ENCODE results near the gene IL7R.
"Not testable (repeated sequence)": the region's sequence is repeated elsewhere in the genome, so short reads cannot be mapped to it uniquely, and the experiment has no call there.

The IL7R gene

DNA sequence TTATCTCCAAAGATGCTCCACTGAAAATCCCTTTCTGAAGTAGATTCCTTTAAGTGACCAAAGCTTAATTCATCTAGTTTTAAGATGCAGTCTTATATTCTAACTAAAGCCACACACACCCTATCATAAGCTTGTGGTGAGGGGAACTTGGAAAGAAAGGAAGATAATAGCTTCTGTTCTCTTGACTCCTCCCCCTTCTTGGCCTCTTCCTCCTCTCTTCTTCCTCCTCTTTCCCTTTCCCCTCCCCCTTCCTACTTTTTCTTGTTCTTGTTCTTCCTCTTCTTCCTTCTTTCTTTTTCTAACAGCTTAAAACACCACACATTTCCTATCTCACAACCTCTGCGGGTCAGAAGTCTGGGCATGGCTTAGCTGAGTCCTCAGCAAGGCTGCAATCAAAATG lies 23.5 kb downstream of the IL7R start:
- Histone ChIP-seq H3K9me3 (replicated peaks in 1 of 11) (no peaks in the 10 kb centered on the region), H3K4me2 (peak overlapping the region; percentile 58 to 97 (median 89)), H3K4me1 (peaks cover 94 to 100% (median 98%) of the 10 kb centered on the region in 10 experiments), H3K9ac (peak overlapping the region in 5 of 11 experiments; percentile 5 to 83 (median 43); a peak in 6 of 22 replicates), H3K27ac (peak overlapping the region in 10 of 11 experiments; percentile 59 to 99 (median 94); a peak in 20 of 22 replicates), H3K36me3 (peaks cover 0 to 65% (median 46%) of the 10 kb centered on the region in 11 experiments; a peak in 18 of 22 replicates), H3K4me3 (no peak overlapping the region), H4K20me1 (peaks cover 0 to 14% (median 0%) of the 10 kb centered on the region in 11 experiments; a peak in 3 of 22 replicates), H3K27me3 (no peaks in the 10 kb centered on the region)
- no peak for TF ChIP-seq Cebpa-rat (IDR thresholded peaks at IDR 0.05)

DNA sequence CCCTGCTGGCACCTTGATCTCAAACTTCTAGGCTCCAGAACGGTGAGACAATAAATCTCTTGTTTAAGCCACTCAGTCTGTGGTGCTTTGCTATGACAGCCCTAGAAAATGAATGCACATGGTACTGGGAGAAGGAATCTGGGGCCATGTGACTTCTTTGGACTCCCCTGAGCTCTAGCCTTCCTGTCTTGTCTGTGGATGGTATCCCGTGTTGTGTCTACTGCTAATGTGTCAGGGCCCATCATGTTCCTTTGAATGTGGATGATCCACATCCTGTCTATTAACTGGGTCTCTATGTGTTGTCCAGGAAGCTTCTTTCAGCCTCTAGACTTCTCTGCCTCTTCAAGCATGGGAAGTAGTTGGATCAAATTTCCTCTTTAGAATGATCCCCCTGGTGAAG lies 25.1 kb downstream of the IL7R start:
- Histone ChIP-seq H3K27me3 (no peaks in the 10 kb centered on the region), H3K27ac (peak overlapping the region in 10 of 11 experiments; percentile 30 to 99 (median 94); a peak in 19 of 22 replicates), H3K36me3 (peaks cover 0 to 49% (median 30%) of the 10 kb centered on the region in 11 experiments; a peak in 17 of 22 replicates), H3K4me1 (peaks cover 94 to 99% (median 97%) of the 10 kb centered on the region in 10 experiments), H3K4me2 (peak overlapping the region; percentile 34 to 97 (median 89)), H4K20me1 (peaks cover 0 to 13% (median 0%) of the 10 kb centered on the region in 11 experiments; a peak in 2 of 22 replicates), H3K4me3 (no peak overlapping the region), H3K9ac (peak overlapping the region in 8 of 11 experiments; percentile 19 to 91 (median 80); a peak in 14 of 22 replicates), H3K9me3 (replicated peaks in 1 of 11) (no peaks in the 10 kb centered on the region)
- TF ChIP-seq Cebpa-rat (IDR thresholded peaks at IDR 0.05), result no peak

DNA sequence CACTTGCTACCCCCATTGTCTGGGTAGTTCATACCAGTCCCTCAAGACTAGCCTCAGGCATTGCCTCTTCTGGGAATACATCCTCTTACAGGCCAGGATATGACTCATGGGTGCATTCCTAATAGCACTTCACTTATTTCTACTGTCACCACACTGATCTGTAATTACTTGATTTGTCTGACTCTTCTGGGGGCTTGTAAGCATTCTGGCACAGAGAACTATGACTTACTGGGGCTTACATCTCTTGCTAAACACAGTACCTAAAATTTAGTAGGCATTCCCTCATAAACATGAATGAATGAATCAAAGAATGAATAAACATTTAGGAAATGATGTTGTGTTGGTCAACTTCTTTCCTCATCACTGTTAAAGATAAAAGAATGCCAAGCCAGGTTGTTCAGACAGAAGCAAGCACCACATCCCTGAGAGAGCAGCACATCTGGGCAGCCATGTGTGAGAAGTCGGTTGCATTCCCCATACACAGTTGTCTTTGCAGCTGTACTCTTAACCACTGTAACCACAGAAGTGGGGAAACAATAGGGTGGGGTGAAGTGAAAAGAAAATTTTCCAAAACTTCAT lies 27.6 kb downstream of the IL7R start:
- H3K9ac ChIP-seq, result peak overlapping the region in 10 of 11 experiments; percentile 38 to 91 (median 77); a peak in 19 of 22 replicates
- no peaks in the 10 kb centered on the region for H4K20me1 ChIP-seq
- peak overlapping the region in 6 of 10 experiments; percentile 21 to 53 (median 34); a peak in 9 of 20 replicates for H3K4me3 ChIP-seq
- TF ChIP-seq Cebpa-rat (IDR thresholded peaks at IDR 0.05), result peak in 8 of 11 experiments; percentile 44 to 97 (median 83); a peak in 14 of 22 replicates
- peaks cover 0 to 23% (median 6%) of the 10 kb centered on the region in 11 experiments; a peak in 10 of 22 replicates for H3K36me3 ChIP-seq
- H3K27ac ChIP-seq, result peak overlapping the region; percentile 24 to 99 (median 93); a peak in 21 of 22 replicates
- peak overlapping the region; percentile 58 to 97 (median 89) for H3K4me2 ChIP-seq
- peaks cover 73 to 92% (median 87%) of the 10 kb centered on the region in 10 experiments for H3K4me1 ChIP-seq
- H3K9me3 ChIP-seq (replicated peaks in 1 of 11), result peaks cover 5 to 16% (median 6%) of the 10 kb centered on the region in 11 experiments; a peak in 19 of 22 replicates
- no peaks in the 10 kb centered on the region for H3K27me3 ChIP-seq

DNA sequence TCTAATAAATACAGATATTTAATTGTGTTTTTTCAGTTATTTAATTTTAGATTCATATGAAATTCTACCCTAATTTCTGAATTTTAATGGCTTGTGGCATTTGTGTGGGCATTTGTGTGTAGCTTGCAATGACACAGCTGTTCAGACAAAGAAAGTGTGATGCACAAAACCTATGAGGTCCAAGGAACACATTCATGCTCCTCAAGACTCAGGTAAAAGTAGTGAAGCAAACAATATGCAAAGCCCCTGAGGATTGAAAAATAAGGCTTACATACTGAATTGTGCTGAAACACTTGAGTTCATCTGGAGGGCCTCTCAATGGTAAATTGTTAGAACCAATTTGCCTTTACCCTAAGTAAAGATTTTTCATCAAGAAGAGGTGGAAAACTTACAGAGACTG lies 28.1 kb downstream of the IL7R start:
- peaks cover 0 to 18% (median 1%) of the 10 kb centered on the region in 11 experiments; a peak in 7 of 22 replicates for H3K36me3 ChIP-seq
- H4K20me1 ChIP-seq, result no peaks in the 10 kb centered on the region
- H3K9ac ChIP-seq, result peak overlapping the region in 9 of 11 experiments; percentile 53 to 91 (median 77); a peak in 18 of 22 replicates
- H3K4me2 ChIP-seq, result peak overlapping the region; percentile 58 to 95 (median 82); a peak in 21 of 22 replicates
- H3K9me3 ChIP-seq (replicated peaks in 1 of 11), result peaks cover 10 to 20% (median 11%) of the 10 kb centered on the region in 11 experiments; a peak in 20 of 22 replicates
- H3K4me3 ChIP-seq, result peak overlapping the region in 2 of 10 experiments; percentile 21 to 24; a peak in 5 of 20 replicates
- peaks cover 69 to 92% (median 83%) of the 10 kb centered on the region in 10 experiments for H3K4me1 ChIP-seq
- peak in 2 of 11 experiments; percentile 8 to 20; a peak in 3 of 22 replicates for TF ChIP-seq Cebpa-rat (IDR thresholded peaks at IDR 0.05)
- H3K27ac ChIP-seq, result peak overlapping the region in 10 of 11 experiments; percentile 70 to 99 (median 94); a peak in 21 of 22 replicates
- no peaks in the 10 kb centered on the region for H3K27me3 ChIP-seq

DNA sequence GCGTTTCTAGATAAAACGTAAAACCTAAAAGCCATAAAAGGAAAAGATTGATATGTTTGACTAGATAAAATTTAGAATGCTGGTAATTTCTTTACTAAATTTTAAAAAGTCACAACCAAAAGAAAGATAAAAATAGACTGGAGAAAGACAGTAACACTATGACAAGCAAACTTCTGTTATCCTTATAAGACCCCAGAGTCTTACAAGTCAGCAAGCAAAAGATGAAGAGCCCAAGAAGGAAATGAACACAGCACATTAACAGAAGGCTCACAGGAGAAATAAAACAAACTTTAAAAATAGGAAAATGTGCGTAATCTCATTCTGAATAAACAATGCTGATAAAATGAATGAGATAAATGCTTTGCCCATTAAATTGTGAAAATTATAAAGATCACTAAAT lies 29.7 kb downstream of the IL7R start:
- Histone ChIP-seq H3K27ac (peak overlapping the region in 9 of 11 experiments; percentile 28 to 99 (median 95); a peak in 18 of 22 replicates), H3K36me3 (peaks cover 0 to 24% (median 0%) of the 10 kb centered on the region in 11 experiments; a peak in 5 of 22 replicates), H3K4me1 (peaks cover 52 to 91% (median 72%) of the 10 kb centered on the region in 10 experiments), H3K9ac (peak overlapping the region in 7 of 11 experiments; percentile 52 to 91 (median 83); a peak in 13 of 22 replicates), H3K4me3 (no peak overlapping the region), H3K27me3 (no peaks in the 10 kb centered on the region), H3K4me2 (peak overlapping the region; percentile 21 to 94 (median 72); a peak in 20 of 22 replicates), H3K9me3 (replicated peaks in 1 of 11) (peaks cover 24 to 37% (median 27%) of the 10 kb centered on the region in 11 experiments), H4K20me1 (no peaks in the 10 kb centered on the region)
- no peak for TF ChIP-seq Cebpa-rat (IDR thresholded peaks at IDR 0.05)

DNA sequence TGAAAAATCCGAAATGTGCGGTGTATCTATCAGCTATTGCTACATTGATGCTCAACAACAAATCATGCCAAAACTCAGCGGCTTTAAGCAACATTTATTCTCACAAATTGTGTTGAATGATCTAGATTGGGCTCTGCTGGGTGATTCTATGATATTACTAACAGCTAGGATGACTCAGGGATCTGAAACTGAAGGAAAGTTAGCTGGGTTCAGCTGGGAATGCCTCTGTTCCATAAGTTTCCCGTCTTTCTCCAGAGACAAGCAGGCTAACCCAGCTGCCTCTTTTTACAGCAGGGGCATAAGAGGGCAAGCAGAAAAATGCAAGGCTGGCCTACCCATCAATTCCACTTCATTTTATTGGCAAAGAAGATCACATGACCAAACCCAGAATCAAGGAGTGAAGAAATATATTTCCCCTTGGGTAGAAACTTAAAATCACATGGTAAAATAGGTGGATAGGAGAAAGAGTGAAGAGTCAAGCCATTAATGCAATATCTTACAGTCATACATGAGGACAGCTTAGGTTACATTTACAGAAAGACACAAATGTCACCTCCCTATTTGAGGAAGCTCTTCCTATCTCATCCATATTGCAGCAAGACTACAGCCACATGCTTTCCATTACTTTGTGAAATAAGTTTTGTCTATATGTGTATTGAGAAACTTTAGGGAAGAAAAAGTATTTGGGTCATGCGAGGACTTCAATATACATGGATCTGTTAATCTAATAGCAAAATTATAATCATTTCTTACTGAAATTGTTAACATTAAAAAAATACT lies 30.8 kb downstream of the IL7R start:
- Histone ChIP-seq H3K36me3 (peaks cover 0 to 26% (median 0%) of the 10 kb centered on the region in 11 experiments; a peak in 5 of 22 replicates), H3K4me2 (peak overlapping the region in 9 of 11 experiments; percentile 44 to 70 (median 51); a peak in 17 of 22 replicates), H3K9me3 (replicated peaks in 1 of 11) (peaks cover 31 to 45% (median 35%) of the 10 kb centered on the region in 11 experiments), H4K20me1 (no peaks in the 10 kb centered on the region), H3K27ac (peak overlapping the region in 8 of 11 experiments; percentile 68 to 99 (median 96); a peak in 16 of 22 replicates), H3K9ac (peak overlapping the region in 7 of 11 experiments; percentile 19 to 91 (median 60); a peak in 12 of 22 replicates), H3K4me3 (no peak overlapping the region; a peak in 1 of 20 replicates), H3K27me3 (no peaks in the 10 kb centered on the region), H3K4me1 (peaks cover 41 to 79% (median 61%) of the 10 kb centered on the region in 10 experiments)
- TF ChIP-seq Cebpa-rat (IDR thresholded peaks at IDR 0.05), result no peak

DNA sequence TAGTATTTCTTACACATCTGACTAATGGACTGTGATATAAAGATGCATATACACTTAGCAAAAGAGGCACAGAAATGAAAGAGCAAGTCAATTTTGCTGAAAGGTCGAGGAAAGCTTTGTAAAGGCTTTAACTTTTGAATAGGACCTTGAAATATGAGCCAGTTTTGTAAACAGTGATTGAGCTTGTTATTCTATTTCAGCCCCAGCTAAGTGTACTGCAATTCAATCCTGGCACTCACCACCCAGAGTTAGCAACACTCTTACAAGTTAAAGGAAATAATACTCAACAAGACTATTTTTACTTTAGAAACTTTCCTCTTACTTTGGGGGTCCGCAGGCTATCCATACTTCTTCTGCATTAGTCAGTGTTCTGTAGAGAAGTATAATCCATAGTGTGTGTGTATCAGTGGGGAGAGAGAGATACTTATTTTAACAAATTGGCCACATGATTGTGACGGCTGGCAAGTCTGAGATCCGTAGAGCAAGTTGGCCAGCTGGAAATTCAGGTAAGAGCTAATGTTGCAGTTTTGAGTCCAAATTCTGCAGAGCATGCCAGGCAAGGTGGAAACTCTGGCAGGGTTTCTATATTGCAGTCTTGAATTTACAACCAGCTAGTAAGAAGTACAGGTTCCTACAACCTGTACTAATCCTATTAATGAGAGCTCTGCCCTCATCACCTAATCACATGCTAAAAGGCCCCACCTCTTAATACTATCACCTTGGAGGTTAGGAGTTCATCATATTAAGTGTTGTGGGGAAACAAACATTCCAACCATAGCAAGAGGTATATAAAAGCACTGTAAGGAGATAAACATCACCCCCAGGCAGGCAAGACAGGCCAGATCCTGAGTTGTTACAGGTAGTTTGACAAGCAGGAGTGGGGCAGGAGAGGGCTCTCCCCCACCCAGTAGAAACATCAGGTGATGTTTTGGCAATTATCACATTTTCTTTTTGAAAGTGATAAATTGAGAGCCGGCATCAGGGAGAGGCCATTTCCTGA lies 33.6 kb downstream of the IL7R start:
- H3K9ac ChIP-seq, result no peak overlapping the region
- no peaks in the 10 kb centered on the region for H3K27me3 ChIP-seq
- H3K4me2 ChIP-seq, result peak overlapping the region in 6 of 11 experiments; percentile 0 to 36 (median 28); a peak in 8 of 22 replicates
- H3K4me1 ChIP-seq, result peaks cover 13 to 71% (median 39%) of the 10 kb centered on the region in 10 experiments
- TF ChIP-seq Cebpa-rat (IDR thresholded peaks at IDR 0.05), result no peak
- H3K9me3 ChIP-seq (replicated peaks in 1 of 11), result peaks cover 41 to 71% (median 63%) of the 10 kb centered on the region in 11 experiments
- peak overlapping the region in 4 of 11 experiments; percentile 34 to 56 (median 50); a peak in 6 of 22 replicates for H3K27ac ChIP-seq
- H3K36me3 ChIP-seq, result peaks cover 0 to 28% (median 0%) of the 10 kb centered on the region in 11 experiments; a peak in 5 of 22 replicates
- no peaks in the 10 kb centered on the region for H4K20me1 ChIP-seq
- peak overlapping the region in 1 of 10 experiments; percentile 14; a peak in 1 of 20 replicates for H3K4me3 ChIP-seq

DNA sequence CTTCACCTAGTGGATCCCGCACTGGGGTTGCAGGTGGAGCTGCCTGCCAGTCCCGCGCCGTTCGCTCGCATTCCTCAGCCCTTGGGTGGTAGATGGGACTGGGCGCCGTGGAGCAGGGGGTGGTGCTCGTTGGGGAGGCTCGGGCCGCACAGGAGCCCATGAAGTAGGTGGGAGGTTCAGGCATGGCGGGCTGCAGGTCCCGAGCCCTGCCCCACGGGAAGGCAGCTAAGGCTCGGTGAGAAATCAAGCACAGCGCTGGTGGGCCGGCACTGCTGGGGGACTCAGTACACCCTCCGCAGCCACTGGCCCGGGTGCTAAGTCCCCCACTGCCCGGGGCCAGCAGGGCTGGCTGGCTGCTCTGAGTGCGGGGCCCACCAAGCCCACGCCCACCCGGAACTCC lies 36.1 kb downstream of the IL7R start:
- Histone ChIP-seq H3K9me3 (replicated peaks in 1 of 11) (peaks cover 35 to 82% (median 70%) of the 10 kb centered on the region in 11 experiments), H3K36me3 (peaks cover 0 to 33% (median 0%) of the 10 kb centered on the region in 11 experiments; a peak in 5 of 22 replicates), H3K27ac (0 out of 22 replicates have a peak overlapping the region, but pooled peaks of 1 of the 11 experiments have one; percentile 1), H3K4me1 (peaks cover 0 to 67% (median 20%) of the 10 kb centered on the region in 10 experiments; a peak in 15 of 20 replicates)
- not testable (repeated sequence) for H3K4me2 ChIP-seq, H3K9ac ChIP-seq, H3K4me3 ChIP-seq, H3K27me3 ChIP-seq, H4K20me1 ChIP-seq
